G401.6 (cell line): ENCODE measurements around the gene HOXD11.

Experiments used
- FAIRE-seq: peaks from 2 replicates; lab custom pipeline; 2012; peaks lifted over from hg19 to GRCh38; lab: Jason Lieb, UNC

HOXD11 gene

GRCh38 chr2:176134035-176134434 lies 27.0 kb downstream of the HOXD11 start:
- FAIRE-seq, result no peak

- no peak for FAIRE-seq
Measured at GRCh38 chr2:176135035-176135440, 28.0 kb downstream of the HOXD11 start.

DNA sequence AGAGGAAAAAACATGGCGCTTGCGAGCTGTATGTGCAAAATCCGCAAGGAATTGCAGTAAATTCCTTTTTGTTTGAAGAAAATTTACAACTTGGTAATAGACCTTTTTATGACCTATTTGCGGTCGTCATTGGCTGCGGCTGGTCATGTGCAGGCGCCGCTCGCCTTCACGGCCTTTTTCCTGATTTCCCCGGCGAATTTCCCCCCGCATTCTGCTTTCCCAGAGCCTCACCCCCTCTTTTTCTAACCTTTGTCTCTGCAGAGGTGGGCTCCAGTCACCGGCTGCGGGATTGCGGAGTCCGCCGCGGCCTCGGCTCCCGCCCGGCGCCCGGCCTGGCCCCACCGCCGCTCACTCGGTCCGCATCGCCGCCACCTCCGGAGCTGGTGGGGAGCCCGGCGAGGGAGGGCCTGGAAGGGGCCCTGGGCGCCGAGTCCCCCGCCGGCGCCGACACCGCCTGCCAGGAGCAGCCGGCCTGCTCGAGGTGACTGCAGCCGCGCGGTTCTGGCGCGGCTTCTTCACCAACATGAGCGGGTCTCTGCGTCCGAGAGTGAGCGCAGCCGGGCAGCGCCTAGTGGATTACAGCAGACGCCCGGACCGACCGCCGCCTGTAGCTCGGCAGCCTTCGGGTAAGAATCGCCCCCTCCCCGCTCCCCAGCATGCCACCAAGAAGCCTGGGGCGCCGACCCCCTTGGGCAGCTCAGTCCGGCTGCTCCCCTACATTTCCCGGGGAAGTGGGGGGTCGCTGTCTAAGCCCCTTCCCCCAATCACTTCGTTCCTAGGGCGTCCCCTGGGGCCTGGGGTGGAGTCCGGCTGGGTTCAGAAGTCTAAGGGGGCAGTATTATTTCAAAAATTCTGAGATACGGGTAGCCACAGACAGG lies 29.5 kb downstream of the HOXD11 start:
- no peak for FAIRE-seq

GRCh38 chr2:176137252-176137580 lies 30.1 kb downstream of the HOXD11 start:
- no peak for FAIRE-seq

DNA sequence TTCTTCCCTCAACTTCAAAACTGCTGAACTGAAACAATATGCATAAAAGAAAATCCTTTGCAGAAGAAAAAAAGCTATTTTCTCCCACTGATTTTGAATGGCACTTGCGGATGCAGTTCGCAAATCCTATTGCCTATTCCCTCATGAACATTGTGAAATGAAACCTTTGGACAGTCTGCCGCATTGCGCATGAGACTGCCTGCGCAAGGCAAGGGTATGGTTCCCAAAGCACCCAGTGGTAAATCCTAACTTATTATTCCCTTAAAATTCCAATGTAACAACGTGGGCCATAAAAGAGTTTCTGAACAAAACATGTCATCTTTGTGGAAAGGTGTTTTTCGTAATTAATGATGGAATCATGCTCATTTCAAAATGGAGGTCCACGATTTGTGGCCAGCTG lies 30.8 kb downstream of the HOXD11 start:
- FAIRE-seq, result no peak

- no peak for FAIRE-seq
Measured at GRCh38 chr2:176138526-176138922, 31.4 kb downstream of the HOXD11 start.

DNA sequence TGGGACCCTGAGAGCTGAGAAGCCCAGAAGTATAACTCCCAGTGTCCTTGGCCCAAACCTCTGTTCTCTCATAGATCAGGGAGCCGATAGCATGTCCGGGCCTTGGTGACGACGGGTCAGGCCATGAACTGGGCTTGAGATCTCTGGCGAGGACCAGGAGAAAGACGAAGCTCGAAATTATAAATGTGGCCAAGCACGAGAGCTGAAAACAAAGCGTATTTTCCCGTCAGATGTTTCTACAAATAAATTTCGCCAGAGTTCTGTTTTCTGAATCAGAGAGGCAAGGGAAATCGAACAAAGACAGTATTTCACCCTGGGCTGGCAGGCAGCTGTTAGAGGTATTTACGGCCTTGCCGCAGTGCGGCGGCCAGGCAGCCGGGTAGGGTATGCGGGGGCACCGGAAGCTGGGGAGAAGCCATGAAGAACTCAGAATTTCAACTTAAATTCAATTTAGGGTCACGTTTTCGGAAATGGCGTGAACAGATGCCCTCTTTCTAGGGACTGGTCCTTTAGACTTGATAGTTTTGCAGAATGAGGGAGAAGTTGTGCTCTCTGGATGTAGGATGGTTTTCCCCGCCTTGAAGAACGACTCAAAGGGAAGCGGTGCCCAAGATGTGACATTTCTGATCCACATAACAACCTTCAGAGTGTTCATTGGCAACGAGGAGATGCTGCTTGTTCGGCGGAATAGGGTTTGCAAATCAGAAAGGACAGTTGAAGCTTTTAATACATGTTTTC lies 32.0 kb downstream of the HOXD11 start:
- no peak for FAIRE-seq

- FAIRE-seq, result no peak
Measured at GRCh38 chr2:176139661-176140512, 32.8 kb downstream of the HOXD11 start.

DNA sequence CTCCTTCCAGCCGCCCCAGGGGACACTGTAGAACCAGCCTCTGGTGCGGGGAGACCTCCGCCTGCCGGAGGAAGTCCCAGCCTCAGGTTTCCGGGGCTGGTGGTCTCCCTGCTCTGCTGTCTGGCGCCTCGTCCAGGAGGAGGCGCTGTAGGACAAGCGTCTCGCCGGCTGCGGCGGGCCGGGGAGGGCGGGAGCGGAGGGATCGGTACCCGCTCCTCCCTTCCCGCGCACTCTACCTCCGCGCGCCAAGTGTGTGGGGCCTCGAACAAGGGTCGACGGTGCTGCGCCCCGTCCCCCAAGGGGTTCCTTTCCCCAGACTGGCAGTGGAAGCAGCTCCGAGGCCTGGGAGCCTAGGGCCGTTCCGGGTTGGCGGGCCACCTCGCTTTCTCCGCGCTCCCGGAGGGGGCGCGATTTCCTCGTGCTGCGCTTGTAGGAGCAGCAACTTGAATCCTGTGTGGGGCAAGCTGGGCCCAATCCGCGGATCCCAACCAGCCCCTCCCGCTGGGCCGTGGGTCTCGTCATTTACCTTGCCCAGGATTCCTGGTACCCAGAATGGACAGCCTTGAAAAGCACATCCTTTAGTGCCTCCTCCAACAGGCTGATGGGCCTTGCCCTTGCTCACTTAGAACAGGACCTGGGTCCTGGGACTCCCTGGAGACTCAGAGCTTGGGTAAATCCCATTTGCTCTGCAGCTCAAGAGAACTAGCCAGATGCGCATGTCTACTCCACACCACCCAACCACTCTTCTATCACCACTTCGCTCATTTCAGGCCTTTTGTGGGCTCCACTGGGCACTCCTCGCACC lies 33.6 kb downstream of the HOXD11 start:
- FAIRE-seq, result no peak

DNA sequence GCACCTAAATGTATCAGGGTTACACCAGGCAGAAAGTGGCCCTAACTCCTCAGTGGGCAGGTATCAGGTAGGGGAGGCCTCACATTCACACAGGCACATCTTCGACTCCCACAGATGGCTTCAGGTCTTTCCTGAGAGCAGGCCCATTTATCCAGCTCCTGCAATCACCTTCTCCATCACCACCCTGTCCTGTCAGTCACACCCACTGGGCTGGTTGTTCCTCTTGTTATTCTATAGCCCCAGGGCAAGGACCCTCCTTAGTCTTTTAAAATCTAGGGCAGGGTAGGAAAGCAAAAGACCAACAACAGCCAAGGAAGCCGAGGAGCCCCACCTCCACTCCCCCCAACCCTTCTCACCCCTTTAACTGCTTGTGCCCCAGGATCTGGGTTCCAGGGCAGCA lies 35.2 kb downstream of the HOXD11 start:
- FAIRE-seq, result no peak

DNA sequence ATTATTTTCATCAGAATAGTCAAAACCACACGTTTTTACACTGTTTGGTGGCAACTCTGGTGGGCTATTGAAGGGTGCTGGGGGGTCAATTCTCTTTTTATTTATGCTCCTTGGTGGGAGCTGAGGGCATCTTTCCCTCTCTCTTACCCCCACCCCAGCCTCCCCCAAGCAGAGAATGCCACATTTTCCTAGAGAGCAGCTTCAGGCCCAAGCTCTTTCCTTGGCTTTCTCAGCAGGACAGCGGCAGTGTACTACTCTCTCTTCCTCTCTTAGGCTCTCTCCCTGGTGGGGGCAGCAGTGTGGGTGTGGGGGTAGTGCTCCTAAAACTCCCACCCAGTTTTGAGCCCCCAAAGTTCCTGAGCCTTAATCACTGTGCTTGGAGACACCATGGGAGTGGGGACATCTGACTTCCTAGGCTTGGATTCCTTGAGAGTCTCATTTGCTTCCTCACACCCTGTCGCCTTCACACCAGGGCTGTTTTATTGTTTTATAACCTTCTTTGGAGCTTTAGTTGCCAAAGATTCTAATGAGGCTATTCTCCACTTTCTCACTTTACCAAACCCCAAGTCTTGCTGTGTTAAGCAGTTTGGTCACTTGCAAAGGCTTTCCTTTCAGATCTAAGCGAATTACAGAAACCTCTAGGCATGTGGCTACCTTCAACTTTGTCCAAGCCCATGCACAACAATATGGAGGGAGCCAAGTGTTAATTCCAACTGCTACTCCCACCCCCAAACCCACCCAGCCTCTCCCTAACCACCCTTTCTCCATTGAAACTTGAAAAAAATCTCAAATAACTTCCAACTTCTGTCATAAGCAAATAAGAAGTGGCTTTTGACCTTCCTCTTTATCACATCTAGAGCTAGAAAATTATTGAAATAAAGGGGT lies 38.2 kb downstream of the HOXD11 start:
- no peak for FAIRE-seq

DNA sequence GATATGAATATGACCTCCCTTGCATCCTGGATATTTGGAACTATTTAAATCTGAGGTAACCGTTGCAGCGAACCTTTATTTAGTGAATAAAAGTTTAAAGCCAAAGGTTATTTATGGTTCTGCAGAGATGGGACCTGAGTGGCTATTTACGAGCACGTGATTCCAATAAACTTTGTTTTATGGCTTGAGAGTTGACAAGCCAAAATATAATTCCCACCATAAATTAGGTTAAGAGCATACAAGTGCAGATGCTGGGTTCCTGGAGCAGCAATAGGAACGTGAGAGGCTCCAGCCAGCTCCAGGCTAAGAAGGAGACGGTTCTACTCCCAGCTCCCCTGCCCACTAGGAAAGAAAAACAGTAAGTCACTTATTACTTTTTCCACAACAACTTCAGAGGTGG lies 39.0 kb downstream of the HOXD11 start:
- FAIRE-seq, result no peak

GRCh38 chr2:176146645-176147044 lies 39.6 kb downstream of the HOXD11 start:
- no peak for FAIRE-seq

DNA sequence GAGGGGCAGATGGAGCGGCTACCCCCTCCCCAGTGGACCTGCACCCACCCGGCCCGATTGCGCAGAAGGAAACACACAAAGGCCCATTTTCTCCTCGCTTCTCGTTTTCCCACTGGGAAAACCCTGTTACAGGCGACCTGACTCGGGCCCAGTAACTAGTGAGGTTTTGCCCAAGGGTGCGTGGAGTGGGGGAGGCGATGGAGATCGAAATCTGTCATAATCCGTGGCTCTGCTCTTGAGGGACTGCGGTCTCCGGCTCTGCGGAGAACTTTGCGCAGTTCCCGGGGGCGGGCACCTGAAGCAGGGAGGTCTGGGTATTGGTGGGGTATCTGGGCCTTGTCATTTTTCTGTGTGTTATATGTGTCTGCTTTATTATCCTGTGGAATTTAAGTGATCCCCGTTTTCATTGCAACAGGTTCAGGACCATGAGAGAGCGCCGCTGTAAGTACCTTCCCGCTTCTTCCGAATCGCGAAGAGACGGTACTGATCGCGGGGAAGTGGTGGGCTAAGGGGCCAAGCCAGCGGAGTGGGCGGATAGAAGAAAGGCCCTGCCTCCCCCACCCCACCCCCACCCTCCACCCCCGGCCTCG lies 40.2 kb downstream of the HOXD11 start:
- no peak for FAIRE-seq

GRCh38 chr2:176147800-176148496 lies 40.9 kb downstream of the HOXD11 start:
- no peak for FAIRE-seq

DNA sequence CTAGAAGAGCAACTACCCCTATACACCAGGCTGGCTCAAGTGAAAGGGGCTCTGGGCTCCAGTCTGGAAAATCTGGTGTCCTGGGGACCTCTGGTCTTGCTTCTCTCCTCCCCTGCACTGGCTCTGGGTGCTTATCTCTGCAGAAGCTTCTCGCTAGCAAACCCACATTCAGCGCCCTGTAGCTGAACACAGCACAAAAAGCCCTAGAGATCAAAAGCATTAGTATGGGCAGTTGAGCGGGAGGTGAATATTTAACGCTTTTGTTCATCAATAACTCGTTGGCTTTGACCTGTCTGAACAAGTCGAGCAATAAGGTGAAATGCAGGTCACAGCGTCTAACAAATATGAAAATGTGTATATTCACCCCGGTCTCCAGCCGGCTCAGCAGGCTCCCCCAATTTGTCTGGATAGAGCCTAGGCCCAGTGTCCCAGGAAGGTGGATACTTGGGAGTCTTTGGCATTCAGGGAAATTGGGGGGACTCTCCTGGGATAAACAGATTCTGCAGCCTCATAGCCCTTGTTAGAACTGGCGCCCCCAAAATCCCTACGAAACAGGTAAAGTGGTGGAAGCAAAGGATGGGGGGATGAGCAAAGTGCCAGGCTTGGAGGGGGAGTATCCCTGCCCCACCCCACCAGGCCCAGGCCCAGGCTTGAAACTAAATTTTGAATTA lies 41.8 kb downstream of the HOXD11 start:
- no peak for FAIRE-seq

GRCh38 chr2:176149481-176149938 lies 42.4 kb downstream of the HOXD11 start:
- FAIRE-seq, result no peak

- no peak for FAIRE-seq
Measured at GRCh38 chr2:176149939-176150583, 43.0 kb downstream of the HOXD11 start.
